GM19468 (cell line): ENCODE measurements around the gene MEI4.
"Not testable (repeated sequence)": the region's sequence is repeated elsewhere in the genome, so short reads cannot be mapped to it uniquely, and the experiment has no call there.

ENCODE experiments used
- ATAC-seq: cut with Tn5 transposase; IDR thresholded peaks from one replicate; pipeline ENCODE4 v1.9.1; 2021; ENCODE audit warnings: mild to moderate bottlenecking, moderate library complexity, moderate number of reproducible peaks; ENCODE audit not compliant: unreplicated experiment; ENCODE audit errors: extremely low read depth

The MEI4 gene

GRCh38 chr6:77652739-77653138 is at the start of gene MEI4:
Gene MEI4 (plus strand): TSS chr6:77653039. CDS start chr6:77690672, 37,633 bp downstream.
- no peak for ATAC-seq

- ATAC-seq = no peak
These were observed 48.4 kb upstream of the MEI4 start for GRCh38 chr6:77604476-77604875.

GRCh38 chr6:77607004-77607403 is 45.8 kb upstream of the MEI4 start:
- no peak for ATAC-seq

- no peak for ATAC-seq
These were observed 43.7 kb upstream of the MEI4 start for GRCh38 chr6:77609106-77609505.

GRCh38 chr6:77619114-77619513 is 33.7 kb upstream of the MEI4 start:
- no peak for ATAC-seq

DNA sequence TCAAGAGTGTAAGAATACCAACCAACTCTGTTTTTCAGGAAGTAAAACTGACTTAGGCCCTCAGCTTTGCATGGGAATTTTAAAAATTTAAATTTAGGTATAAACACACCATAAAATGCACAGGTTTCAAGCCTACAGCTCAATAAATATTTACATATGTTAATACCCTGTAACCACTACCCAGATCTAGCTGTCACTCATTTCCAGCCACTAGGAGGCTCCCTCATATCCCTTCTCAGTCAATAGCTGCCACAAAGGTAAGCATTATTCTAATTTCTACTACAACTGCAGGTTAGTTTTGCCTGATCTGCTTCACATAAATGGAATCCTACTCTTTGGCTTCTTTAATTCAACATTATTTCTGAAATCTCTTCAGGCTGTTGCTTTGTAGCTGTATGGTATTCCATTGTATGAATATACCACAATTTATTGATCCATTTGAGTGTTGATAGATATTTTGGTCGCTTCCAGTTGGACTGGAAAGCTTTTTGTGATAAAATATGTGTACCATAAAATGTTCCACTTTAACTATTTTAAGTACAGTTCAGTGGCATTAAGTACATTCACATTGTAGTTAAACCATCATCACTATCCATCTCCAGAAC is 32.5 kb upstream of the MEI4 start:
- no peak for ATAC-seq

DNA sequence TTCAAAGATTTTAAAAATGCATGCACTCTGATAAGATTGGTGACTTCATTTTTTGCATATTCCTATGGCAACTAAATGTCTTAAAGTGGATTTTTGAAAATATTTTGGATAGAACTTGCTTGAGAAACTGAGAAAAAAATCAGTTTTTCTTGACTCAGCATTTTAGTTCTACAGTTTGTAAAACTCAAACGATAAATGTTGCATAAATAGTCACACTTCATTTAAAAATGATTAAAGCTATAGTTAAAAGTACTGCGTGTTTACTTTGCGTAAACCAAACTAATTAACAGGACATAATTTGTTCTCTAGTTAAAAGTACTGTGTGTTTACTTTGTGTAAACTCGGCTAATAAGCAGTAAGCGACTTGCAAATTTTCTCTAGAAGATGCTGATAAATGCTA is 28.3 kb upstream of the MEI4 start:
- no peak for ATAC-seq

DNA sequence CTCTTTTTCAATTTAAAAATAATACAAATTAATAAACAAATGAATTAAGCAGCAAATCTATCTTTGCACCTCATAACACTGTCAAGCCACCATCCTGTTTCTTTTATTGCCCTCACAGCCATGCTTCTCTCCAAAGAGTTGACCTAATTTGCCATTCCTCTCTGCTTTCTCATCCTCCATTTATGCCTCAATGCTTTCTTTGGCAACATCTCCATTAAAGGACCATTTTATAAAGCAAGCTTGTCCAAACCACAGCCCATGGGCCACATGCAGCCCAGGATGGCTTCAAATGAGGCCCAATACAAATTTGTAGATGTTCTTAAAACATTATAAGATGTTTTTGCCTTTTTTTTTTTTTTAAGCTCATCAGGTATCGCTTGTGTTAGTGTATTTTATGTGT is 26.4 kb upstream of the MEI4 start:
- ATAC-seq = no peak

DNA sequence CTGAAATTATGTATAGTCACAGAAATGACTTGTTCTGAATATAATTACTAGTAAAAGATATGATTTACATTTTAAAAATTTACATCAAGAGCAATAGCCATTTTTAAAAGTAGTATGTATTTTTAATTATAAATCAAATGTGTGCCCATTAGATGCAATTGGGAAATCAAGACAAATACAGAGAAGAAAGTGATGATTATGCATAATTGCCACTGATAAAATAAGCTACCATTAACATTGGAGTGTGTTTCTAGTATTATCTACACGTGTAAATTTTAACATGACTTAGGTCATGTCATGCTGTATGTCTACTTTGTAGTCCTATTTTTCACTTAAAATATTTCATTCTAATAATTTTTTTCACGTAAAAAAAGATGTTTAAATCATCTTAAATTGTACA is 22.8 kb upstream of the MEI4 start:
- no peak for ATAC-seq

DNA sequence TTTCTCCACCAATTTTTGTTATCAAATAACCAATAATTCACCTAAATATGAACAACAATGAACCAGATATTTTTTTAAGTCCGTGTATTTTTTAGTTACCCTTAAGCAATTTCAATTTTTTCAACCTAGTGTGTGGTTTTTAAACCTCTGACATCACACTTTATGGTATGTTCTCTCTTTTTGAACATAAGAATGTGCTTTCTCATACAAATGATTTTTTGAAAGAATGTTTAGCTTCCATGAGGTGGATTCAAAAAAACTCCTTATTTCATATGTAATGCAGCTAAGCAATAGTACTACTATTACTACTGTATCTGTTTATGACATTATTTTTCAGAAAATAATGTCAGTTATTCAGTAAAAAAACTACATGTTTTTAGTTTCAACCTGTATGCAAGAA is 19.4 kb upstream of the MEI4 start:
- ATAC-seq = no peak

- no peak for ATAC-seq
These were observed 18.7 kb upstream of the MEI4 start for GRCh38 chr6:77633993-77634715.

GRCh38 chr6:77638129-77638830 is 14.6 kb upstream of the MEI4 start:
- no peak for ATAC-seq

- no peak for ATAC-seq
These were observed 8.6 kb upstream of the MEI4 start for GRCh38 chr6:77644102-77644705.

DNA sequence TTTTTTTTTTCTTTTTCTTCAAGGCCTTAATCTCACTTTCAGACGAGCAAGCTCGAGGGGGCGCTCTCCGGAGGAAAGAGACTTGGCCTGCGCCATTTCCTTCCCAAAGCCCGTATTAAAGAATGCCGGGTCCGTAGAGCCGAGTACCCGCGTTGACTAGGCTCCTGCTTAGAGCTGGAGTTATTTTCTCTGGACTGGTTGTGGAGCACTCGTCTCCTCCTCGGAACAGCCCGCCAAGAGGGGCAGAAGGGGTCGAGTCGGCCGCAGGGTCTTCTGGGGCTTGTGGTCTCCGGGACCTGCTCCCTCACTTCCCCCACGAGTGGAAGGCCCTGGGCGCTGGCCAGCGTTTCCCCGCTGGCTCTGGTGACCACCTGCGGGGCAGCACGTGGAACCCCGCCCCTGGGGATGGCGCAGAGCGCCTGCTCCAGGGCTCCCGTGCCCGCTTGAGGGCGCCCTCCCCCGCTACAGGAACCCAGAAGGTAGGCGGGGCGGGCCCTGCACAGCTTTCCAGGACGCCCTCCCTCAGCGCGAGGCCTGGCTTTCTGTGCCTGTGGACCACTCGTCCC is 2.7 kb upstream of the MEI4 start:
- no peak for ATAC-seq

DNA sequence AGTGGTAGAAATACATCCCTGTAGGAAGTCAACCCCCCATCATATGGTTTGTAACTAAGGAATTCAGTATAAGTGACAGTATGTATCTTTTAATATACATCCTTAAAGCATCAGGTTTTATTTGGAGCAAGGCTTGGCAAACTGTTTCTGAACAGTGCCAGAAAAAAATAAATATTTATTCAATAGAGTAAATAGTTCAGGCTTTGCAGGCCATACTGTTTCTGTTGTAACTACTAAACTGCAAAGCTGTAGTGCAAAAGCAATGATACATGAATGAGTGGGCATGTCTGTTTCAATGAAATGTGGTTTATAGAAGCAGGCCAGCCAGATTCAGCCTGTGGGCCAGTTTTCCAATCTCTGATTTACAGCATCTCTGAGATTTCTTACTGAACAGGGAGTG is 977 bp downstream of the MEI4 start:
- ATAC-seq = no peak

- not testable (repeated sequence) for ATAC-seq
These were observed 2.2 kb downstream of the MEI4 start for GRCh38 chr6:77655035-77655434.

GRCh38 chr6:77656999-77657764 is 4.3 kb downstream of the MEI4 start:
- ATAC-seq = no peak

- no peak for ATAC-seq
These were observed 13.5 kb downstream of the MEI4 start for GRCh38 chr6:77666340-77666739.

- no peak for ATAC-seq
These were observed 14.0 kb downstream of the MEI4 start for GRCh38 chr6:77666846-77667245.

DNA sequence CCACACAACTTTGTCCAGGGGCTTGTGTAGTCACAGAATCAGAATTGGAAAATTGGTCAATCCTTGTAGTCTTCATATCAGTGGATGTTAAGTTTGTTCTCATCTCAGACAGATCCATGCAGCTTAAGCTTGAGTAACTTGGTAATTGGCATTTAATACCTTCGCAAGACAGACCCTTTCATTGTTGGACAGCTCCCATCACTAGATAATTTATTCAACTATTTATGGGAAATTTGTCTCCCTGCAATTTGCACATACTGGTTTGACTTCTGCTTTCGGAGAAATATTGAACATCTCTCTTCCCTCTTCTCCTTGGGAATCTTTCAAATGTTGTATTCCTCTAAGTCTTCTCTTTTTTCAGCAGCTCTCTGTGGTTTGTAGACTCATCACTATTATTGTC is 17.1 kb downstream of the MEI4 start:
- ATAC-seq = no peak
